Neural progenitor cell (in vitro differentiated cells): Measurements from ENCODE around the gene AOX1.

Source experiments
- CTCF ChIP-seq: fragments of 200-600 bp; sonication (generic); IDR thresholded peaks from 2 replicates; pipeline ENCODE4 v1.5.1; 2017; ENCODE audit warnings: antibody characterized with exemption, mild to moderate bottlenecking
- EZH2 ChIP-seq: fragments of 200-600 bp; sonication (generic); IDR thresholded peaks from 2 replicates; pipeline ENCODE4 v1.6.1; 2017; ENCODE audit warnings: antibody characterized with exemption, mild to moderate bottlenecking, moderate library complexity
- EZH2phosphoT487 ChIP-seq: fragments of 200-600 bp; sonication (generic); IDR thresholded peaks from 2 replicates; pipeline ENCODE4 v1.6.1; 2017; ENCODE audit warnings: antibody characterized with exemption

GRCh38 chr2:200664770-200665494 lies 79.1 kb downstream of the AOX1 start:
- TF ChIP-seq CTCF (no peak), EZH2 (no peak), EZH2phosphoT487 (no peak)
